Progenitor cell of endocrine pancreas (in vitro differentiated cells): Measurements from ENCODE around the gene PACS2. TPM values are rescaled to one million over a fixed set of nuclear protein-coding genes. Genes with fewer than 3 reads are reported as not detected.

Experiments used
- DNase-seq: peaks from one replicate; pipeline ENCODE4 v3.0.0; 2021; ENCODE audit warnings: low spot score; ENCODE audit not compliant: unreplicated experiment
- H3K27ac Mint-ChIP-seq: 2 replicates; pipeline ENCODE4 v1.8.0; 2021; ENCODE audit warnings: mild to moderate bottlenecking, moderate library complexity, mixed read lengths
- H3K27me3 Mint-ChIP-seq: 2 replicates; pipeline ENCODE4 v1.8.0; 2021; ENCODE audit warnings: mixed read lengths
- H3K36me3 Mint-ChIP-seq: 2 replicates; pipeline ENCODE4 v1.8.0; 2022; ENCODE audit warnings: mixed read lengths; ENCODE audit not compliant: insufficient read depth
- H3K4me1 Mint-ChIP-seq: 2 replicates; pipeline ENCODE4 v1.8.0; 2021; ENCODE audit warnings: low read depth, mixed read lengths
- H3K4me3 Mint-ChIP-seq: 2 replicates; pipeline ENCODE4 v1.8.0; 2021; ENCODE audit warnings: low read depth, mild to moderate bottlenecking, moderate library complexity, mixed read lengths
- H3K9me3 Mint-ChIP-seq: 2 replicates; pipeline ENCODE4 v1.8.0; 2021; ENCODE audit warnings: low read depth, mixed read lengths
- total RNA-seq: library from RNA; stranded (reverse); gene quantifications from 2 replicates; pipeline ENCODE4 v1.2.1, GENCODE V29; 2021
- TF ChIP-seq, protein P1 (sequence below): fragments of 200-600 bp; sonication (generic); IDR thresholded peaks from one replicate; pipeline ENCODE4 v1.5.0; 2021; ENCODE audit warnings: antibody characterized with exemption, mild to moderate bottlenecking; ENCODE audit not compliant: unreplicated experiment

Gene PACS2
- total RNA-seq, 1 donor from 2014 or later = 193 TPM

GRCh38 chr14:105363847-105364708, 49.5 kb downstream of the PACS2 start:
- H3K4me1 Mint-ChIP-seq = no peaks in the 10 kb centered on the region
- H3K36me3 Mint-ChIP-seq = peaks cover 13% of the 10 kb centered on the region
- peak overlapping the region; percentile 4 for H3K27ac Mint-ChIP-seq
- no peak for DNase-seq
- H3K4me3 Mint-ChIP-seq = peak overlapping the region; percentile 2
- no peaks in the 10 kb centered on the region for H3K27me3 Mint-ChIP-seq
- TF ChIP-seq, protein P1, sequence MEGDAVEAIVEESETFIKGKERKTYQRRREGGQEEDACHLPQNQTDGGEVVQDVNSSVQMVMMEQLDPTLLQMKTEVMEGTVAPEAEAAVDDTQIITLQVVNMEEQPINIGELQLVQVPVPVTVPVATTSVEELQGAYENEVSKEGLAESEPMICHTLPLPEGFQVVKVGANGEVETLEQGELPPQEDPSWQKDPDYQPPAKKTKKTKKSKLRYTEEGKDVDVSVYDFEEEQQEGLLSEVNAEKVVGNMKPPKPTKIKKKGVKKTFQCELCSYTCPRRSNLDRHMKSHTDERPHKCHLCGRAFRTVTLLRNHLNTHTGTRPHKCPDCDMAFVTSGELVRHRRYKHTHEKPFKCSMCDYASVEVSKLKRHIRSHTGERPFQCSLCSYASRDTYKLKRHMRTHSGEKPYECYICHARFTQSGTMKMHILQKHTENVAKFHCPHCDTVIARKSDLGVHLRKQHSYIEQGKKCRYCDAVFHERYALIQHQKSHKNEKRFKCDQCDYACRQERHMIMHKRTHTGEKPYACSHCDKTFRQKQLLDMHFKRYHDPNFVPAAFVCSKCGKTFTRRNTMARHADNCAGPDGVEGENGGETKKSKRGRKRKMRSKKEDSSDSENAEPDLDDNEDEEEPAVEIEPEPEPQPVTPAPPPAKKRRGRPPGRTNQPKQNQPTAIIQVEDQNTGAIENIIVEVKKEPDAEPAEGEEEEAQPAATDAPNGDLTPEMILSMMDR = no peak
- no peaks in the 10 kb centered on the region for H3K9me3 Mint-ChIP-seq

GRCh38 chr14:105365101-105365500, 50.6 kb downstream of the PACS2 start:
- no peak overlapping the region for H3K4me3 Mint-ChIP-seq
- H3K4me1 Mint-ChIP-seq = no peaks in the 10 kb centered on the region
- no peak overlapping the region for H3K27ac Mint-ChIP-seq
- H3K9me3 Mint-ChIP-seq = no peaks in the 10 kb centered on the region
- TF ChIP-seq, protein P1 = no peak
- no peaks in the 10 kb centered on the region for H3K27me3 Mint-ChIP-seq
- peaks cover 14% of the 10 kb centered on the region for H3K36me3 Mint-ChIP-seq
- DNase-seq = no peak

- H3K4me1 Mint-ChIP-seq = no peaks in the 10 kb centered on the region
- TF ChIP-seq, protein P1 = no peak
- no peaks in the 10 kb centered on the region for H3K9me3 Mint-ChIP-seq
- no peaks in the 10 kb centered on the region for H3K27me3 Mint-ChIP-seq
- H3K36me3 Mint-ChIP-seq = peaks cover 13% of the 10 kb centered on the region
- DNase-seq = no peak
- H3K4me3 Mint-ChIP-seq = no peak overlapping the region
- no peak overlapping the region for H3K27ac Mint-ChIP-seq
Observed at GRCh38 chr14:105365681-105366080, 51.1 kb downstream of the PACS2 start.

DNA sequence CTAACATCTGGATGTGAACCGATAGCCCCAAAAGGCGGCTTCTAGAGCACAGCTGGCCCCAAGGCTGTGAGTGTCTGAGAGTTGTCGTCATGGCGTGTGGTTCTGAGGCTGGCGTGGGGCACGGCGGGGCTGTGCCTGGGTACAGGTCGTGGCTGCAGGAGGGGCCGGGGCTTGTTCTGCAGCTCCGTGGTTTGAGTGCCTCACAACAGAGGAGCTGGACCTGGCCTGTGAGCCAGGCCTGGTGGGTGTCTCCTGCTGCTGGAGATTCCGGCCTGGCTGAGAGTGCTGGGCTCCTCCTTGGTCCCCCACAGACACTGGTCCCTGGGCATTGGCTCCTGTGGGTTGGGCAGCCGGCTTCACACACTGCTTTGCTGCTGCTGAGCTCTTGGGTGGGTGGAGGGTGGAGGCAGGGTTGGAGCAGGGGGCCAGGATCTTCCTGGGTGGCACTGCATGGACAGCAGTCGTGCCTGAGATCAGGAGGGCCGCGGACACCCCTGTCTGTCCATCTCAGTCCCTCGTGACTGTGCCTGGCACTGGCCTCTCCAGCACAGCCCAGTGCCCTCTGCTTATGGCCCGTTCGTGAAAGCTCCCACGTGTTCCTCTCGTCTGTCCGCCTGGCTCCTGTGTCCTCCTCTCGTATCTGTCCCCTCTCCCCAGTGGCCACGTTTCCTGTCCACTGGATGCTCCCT, 52.0 kb downstream of the PACS2 start:
- H3K4me3 Mint-ChIP-seq = no peak overlapping the region
- peak overlapping the region; percentile 24 for H3K27ac Mint-ChIP-seq
- H3K9me3 Mint-ChIP-seq = no peaks in the 10 kb centered on the region
- no peak for DNase-seq
- TF ChIP-seq, protein P1 = no peak
- no peaks in the 10 kb centered on the region for H3K4me1 Mint-ChIP-seq
- no peaks in the 10 kb centered on the region for H3K27me3 Mint-ChIP-seq
- H3K36me3 Mint-ChIP-seq = peaks cover 12% of the 10 kb centered on the region

DNA sequence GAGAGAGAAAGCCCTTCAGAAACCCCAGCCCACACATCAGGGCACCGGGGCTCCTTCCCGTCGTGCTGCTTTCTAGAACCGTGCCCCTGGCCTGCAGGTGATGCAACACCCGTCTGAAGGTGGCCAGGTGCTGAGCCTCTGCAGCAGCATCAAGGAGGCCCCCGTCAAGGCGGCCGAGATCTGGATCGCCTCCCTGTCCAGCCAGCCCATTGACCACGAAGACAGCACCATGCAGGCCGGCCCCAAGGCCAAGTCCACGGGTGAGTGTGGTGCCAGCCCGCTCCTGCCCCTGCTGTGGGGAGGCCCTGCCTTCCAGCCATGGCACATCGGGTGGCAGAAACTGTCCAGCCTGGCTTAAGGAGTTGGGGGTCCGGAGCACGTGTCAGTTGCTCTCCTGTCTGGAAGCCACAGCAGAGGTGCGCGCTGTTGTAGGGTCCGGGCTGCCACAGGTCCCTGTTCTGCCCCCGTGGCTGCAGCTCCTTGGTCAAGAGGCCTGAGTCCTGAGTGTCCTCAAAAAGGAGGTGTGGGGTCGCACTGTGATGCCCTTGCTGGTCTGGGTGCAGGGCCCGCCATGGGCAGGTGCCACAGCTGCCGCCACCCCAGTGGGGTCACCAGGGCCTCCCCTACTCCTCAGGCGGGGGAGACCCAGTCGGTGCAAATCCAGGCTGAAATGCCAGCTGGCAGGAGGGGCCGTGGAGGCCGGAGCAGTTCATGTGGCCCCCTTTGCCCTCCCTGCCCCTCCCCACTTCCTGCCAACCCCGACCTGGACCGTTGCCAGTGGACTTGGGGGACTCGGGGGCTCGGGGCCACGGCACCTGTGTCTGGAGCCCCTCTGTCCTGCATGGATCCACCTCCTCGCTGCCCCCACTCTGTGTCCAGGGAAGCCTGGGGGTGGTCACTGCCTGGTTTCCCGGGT, 52.8 kb downstream of the PACS2 start:
- H3K4me1 Mint-ChIP-seq = no peaks in the 10 kb centered on the region
- H3K36me3 Mint-ChIP-seq = peaks cover 15% of the 10 kb centered on the region
- H3K9me3 Mint-ChIP-seq = no peaks in the 10 kb centered on the region
- H3K27me3 Mint-ChIP-seq = no peaks in the 10 kb centered on the region
- TF ChIP-seq, protein P1 = no peak
- DNase-seq = no peak
- no peak overlapping the region for H3K4me3 Mint-ChIP-seq
- H3K27ac Mint-ChIP-seq = peak overlapping the region; percentile 24
